Type B pancreatic cell (in vitro differentiated cells): ENCODE results near the gene GLI1. TPM values are rescaled to one million over a fixed set of nuclear protein-coding genes. Genes with fewer than 3 reads are reported as not detected.
"Not testable (repeated sequence)": the region's sequence is repeated elsewhere in the genome, so short reads cannot be mapped to it uniquely, and the experiment has no call there.

Source experiments
- DNase-seq: peaks from one replicate; pipeline ENCODE4 v3.0.0; 2021; ENCODE audit warnings: mixed read lengths; ENCODE audit not compliant: unreplicated experiment; ENCODE audit errors: extremely low spot score
- H3K27ac Mint-ChIP-seq: 2 replicates; pipeline ENCODE4 v1.8.0; 2021; ENCODE audit warnings: mild to moderate bottlenecking, mixed read lengths
- H3K27me3 Mint-ChIP-seq: 2 replicates; pipeline ENCODE4 v1.8.0; 2021; ENCODE audit warnings: mixed read lengths
- H3K36me3 Mint-ChIP-seq: 2 replicates; pipeline ENCODE4 v1.8.0; 2021; ENCODE audit warnings: mixed read lengths
- H3K4me1 Mint-ChIP-seq: one replicate; pipeline ENCODE4 v1.8.0; 2021; ENCODE audit warnings: mixed read lengths; ENCODE audit not compliant: unreplicated experiment
- H3K4me3 Mint-ChIP-seq: 2 replicates; pipeline ENCODE4 v1.8.0; 2021; ENCODE audit warnings: mild to moderate bottlenecking, mixed read lengths
- H3K9me3 Mint-ChIP-seq: 2 replicates; pipeline ENCODE4 v1.8.0; 2021; ENCODE audit warnings: mixed read lengths
- CTCF ChIP-seq: fragments of 200-600 bp; sonication (generic); conservative IDR thresholded peaks from 2 replicates; pipeline ENCODE4 v1.5.0; 2021; ENCODE audit warnings: antibody characterized with exemption, mild to moderate bottlenecking
- total RNA-seq: library from RNA; stranded (reverse); gene quantifications from 2 replicates; pipeline ENCODE4 v1.2.1, GENCODE V29; 2021; ENCODE audit warnings: low replicate concordance

The GLI1 gene
- total RNA-seq, 1 donor from 2014 or later, result 22.7 TPM

GRCh38 chr12:57511161-57511560 is 51.6 kb downstream of the GLI1 start:
- TF ChIP-seq CTCF, result no peak
- Mint-ChIP-seq H3K4me3 (no peak overlapping the region), H3K36me3 (peaks cover 32% of the 10 kb centered on the region)

GRCh38 chr12:57511588-57512325 is 52.2 kb downstream of the GLI1 start:
- Mint-ChIP-seq H3K36me3 (peaks cover 36% of the 10 kb centered on the region), H3K4me1 (no peaks in the 10 kb centered on the region), H3K27me3 (no peaks in the 10 kb centered on the region), H3K4me3 (no peak overlapping the region), H3K9me3 (no peaks in the 10 kb centered on the region), H3K27ac (no peak overlapping the region)
- TF ChIP-seq CTCF, result no peak
- no peak for DNase-seq

More at GRCh38 chr12:57511161-57511560, 51.6 kb downstream of the GLI1 start:
- Mint-ChIP-seq H3K27ac (no peak overlapping the region), H3K27me3 (no peaks in the 10 kb centered on the region), H3K4me1 (no peaks in the 10 kb centered on the region), H3K9me3 (no peaks in the 10 kb centered on the region)
- DNase-seq, result no peak

GRCh38 chr12:57512665-57513064 is 53.1 kb downstream of the GLI1 start:
- no peak for TF ChIP-seq CTCF
- no peak for DNase-seq
- Mint-ChIP-seq H3K36me3 (peaks cover 40% of the 10 kb centered on the region), H3K4me3 (no peak overlapping the region), H3K27me3 (no peaks in the 10 kb centered on the region), H3K27ac (peak overlapping the region; percentile 12), H3K4me1 (no peaks in the 10 kb centered on the region), H3K9me3 (no peaks in the 10 kb centered on the region)

GRCh38 chr12:57513266-57513665 is 53.7 kb downstream of the GLI1 start:
- Mint-ChIP-seq H3K4me1 (peaks cover 3% of the 10 kb centered on the region), H3K27ac (peak overlapping the region; percentile 12), H3K9me3 (no peaks in the 10 kb centered on the region), H3K36me3 (peaks cover 40% of the 10 kb centered on the region), H3K27me3 (no peaks in the 10 kb centered on the region), H3K4me3 (no peak overlapping the region)
- TF ChIP-seq CTCF, result no peak
- no peak for DNase-seq

- not testable (repeated sequence) for H3K4me1 Mint-ChIP-seq, H3K4me3 Mint-ChIP-seq, DNase-seq, H3K9me3 Mint-ChIP-seq, H3K27me3 Mint-ChIP-seq, H3K27ac Mint-ChIP-seq
- H3K36me3 Mint-ChIP-seq, result peaks cover 40% of the 10 kb centered on the region
Measured at GRCh38 chr12:57513677-57514076, 54.1 kb downstream of the GLI1 start.

GRCh38 chr12:57514246-57514645 is 54.7 kb downstream of the GLI1 start:
- H3K36me3 Mint-ChIP-seq, result peaks cover 40% of the 10 kb centered on the region
- not testable (repeated sequence) for DNase-seq, H3K27ac Mint-ChIP-seq, H3K9me3 Mint-ChIP-seq, H3K27me3 Mint-ChIP-seq, H3K4me3 Mint-ChIP-seq
- H3K4me1 Mint-ChIP-seq, result peaks cover 12% of the 10 kb centered on the region
